H1 (cell line): ENCODE results near the gene MZF1.
A peak's percentile ranks its signal among the peaks of the same experiment; 100 is the strongest.

ENCODE experiments used
- CTCF ChIP-seq, 3 experiments: IDR thresholded peaks; 1 replicate in 2 of 3; 2 replicates in 1 of 3; pipeline versions ENCODE4 v1.5.1 to v1.6.1; 2011; ENCODE audit warnings: low read length in 3 of 3, mild to moderate bottlenecking in 3 of 3, inconsistent platforms in 2 of 3, low read depth in 1 of 3, moderate library complexity in 1 of 3; ENCODE audit not compliant: insufficient read depth in 1 of 3; ENCODE audit errors: control extremely low read depth in 1 of 3
- EZH2 ChIP-seq: fragments of 200-600 bp; sonication (generic); IDR thresholded peaks from 2 replicates; pipeline ENCODE4 v1.7.1; 2012; ENCODE audit warnings: low read depth, mild to moderate bottlenecking, moderate library complexity, low read length, inconsistent platforms; ENCODE audit not compliant: severe bottlenecking

GRCh38 chr19:58519087-58519354, 54.1 kb downstream of the MZF1 start:
- no peak for TF ChIP-seq EZH2
- TF ChIP-seq CTCF (IDR thresholded peaks at IDR 0.05; ENCODE audit: control extremely low read depth in 1 of 3, insufficient read depth in 1 of 3, low read depth in 1 of 3, low read length in 3 of 3) = peak; percentile 76 to 89 (median 77)
